GM23338 (cell line): ENCODE measurements around the gene VEGFB. TPM values are rescaled to one million over a fixed set of nuclear protein-coding genes. Genes with fewer than 3 reads are reported as not detected.

ENCODE experiments used
- ETS1 ChIP-seq: IDR thresholded peaks from 2 replicates; pipeline ENCODE4 v1.6.1; 2016; ENCODE audit warnings: antibody characterized with exemption
- ZNF114 ChIP-seq: fragments of 250-450 bp; sonication (Bioruptor Pico); IDR thresholded peaks from 2 replicates; pipeline ENCODE4 v1.5.0; 2020; ENCODE audit warnings: mild to moderate bottlenecking, moderate library complexity
- ZNF462 ChIP-seq: fragments of 250-450 bp; sonication (Bioruptor Pico); IDR thresholded peaks from 2 replicates; pipeline ENCODE4 v1.5.0; 2020; ENCODE audit warnings: mild to moderate bottlenecking, moderate library complexity
- polyA plus RNA-seq: library from polyadenylated mRNA; unstranded; fragments of >200 nt; fragmentation: Nextera tagmentation; extraction: Ambion mirVana; gene quantifications from 2 replicates; pipeline ENCODE4 v1.2.1, GENCODE V29; 2016
- total RNA-seq: library from RNA; depleted of rRNA; stranded (reverse); fragments of >200 nt; shearing (Covaris generic); gene quantifications from 2 replicates; pipeline ENCODE4 v1.2.3, GENCODE V29; 2014
- TF ChIP-seq, protein P1 (sequence below), 2 experiments: fragments of 200-600 bp in 1 of 2; sonication (generic) in 1 of 2; conservative IDR thresholded peaks; 2 replicates each; pipeline versions ENCODE4 v1.5.1 to v1.6.1; 2016 to 2017; ENCODE audit warnings: antibody characterized with exemption in 2 of 2, low read depth in 2 of 2, mild to moderate bottlenecking in 2 of 2, moderate library complexity in 1 of 2

Gene VEGFB
- total and polyA plus RNA-seq, 2 experiments from 2014 or later: 20.8 to 25.8 TPM

- TF ChIP-seq ZNF462: no peak
- TF ChIP-seq ZNF114 (CRISPR knock-in tag): no peak
- TF ChIP-seq ETS1: peak; percentile 99
- TF ChIP-seq, protein P1, sequence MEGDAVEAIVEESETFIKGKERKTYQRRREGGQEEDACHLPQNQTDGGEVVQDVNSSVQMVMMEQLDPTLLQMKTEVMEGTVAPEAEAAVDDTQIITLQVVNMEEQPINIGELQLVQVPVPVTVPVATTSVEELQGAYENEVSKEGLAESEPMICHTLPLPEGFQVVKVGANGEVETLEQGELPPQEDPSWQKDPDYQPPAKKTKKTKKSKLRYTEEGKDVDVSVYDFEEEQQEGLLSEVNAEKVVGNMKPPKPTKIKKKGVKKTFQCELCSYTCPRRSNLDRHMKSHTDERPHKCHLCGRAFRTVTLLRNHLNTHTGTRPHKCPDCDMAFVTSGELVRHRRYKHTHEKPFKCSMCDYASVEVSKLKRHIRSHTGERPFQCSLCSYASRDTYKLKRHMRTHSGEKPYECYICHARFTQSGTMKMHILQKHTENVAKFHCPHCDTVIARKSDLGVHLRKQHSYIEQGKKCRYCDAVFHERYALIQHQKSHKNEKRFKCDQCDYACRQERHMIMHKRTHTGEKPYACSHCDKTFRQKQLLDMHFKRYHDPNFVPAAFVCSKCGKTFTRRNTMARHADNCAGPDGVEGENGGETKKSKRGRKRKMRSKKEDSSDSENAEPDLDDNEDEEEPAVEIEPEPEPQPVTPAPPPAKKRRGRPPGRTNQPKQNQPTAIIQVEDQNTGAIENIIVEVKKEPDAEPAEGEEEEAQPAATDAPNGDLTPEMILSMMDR (conservative IDR thresholded peaks at IDR 0.05; ENCODE audit: low read depth in 2 of 2): peak in 1 of 2 experiments; percentile 3; a peak in 1 of 4 replicates
These were observed 35.3 kb downstream of the VEGFB start (continued) for GRCh38 chr11:64269540-64270220.
